Epithelial cell of proximal tubule (primary cell): Measurements from ENCODE around the gene PPP1R10. TPM values are rescaled to one million over a fixed set of nuclear protein-coding genes. Genes with fewer than 3 reads are reported as not detected.

Source experiments
- DNase-seq: peaks from one replicate; pipeline ENCODE4 v3.0.0-alpha.2; 2011; ENCODE audit warnings: low read depth
- H3K4me3 ChIP-seq: 2 replicates; pipeline ENCODE4 v1.5.1; 2011; ENCODE audit warnings: low read depth, mild to moderate bottlenecking, low read length
- total RNA-seq: library from RNA; depleted of rRNA; stranded (reverse); fragments of >200 nt; gene quantifications from 2 replicates; pipeline ENCODE4 v1.2.3, GENCODE V29; 2015
- TF ChIP-seq, protein P1 (sequence below): conservative IDR thresholded peaks from 2 replicates; pipeline ENCODE4 v1.5.1; 2012; ENCODE audit warnings: low read depth, mild to moderate bottlenecking, low read length

PPP1R10 gene
- total RNA-seq, 1 donor from 2014 or later, result 19.6 TPM

DNA sequence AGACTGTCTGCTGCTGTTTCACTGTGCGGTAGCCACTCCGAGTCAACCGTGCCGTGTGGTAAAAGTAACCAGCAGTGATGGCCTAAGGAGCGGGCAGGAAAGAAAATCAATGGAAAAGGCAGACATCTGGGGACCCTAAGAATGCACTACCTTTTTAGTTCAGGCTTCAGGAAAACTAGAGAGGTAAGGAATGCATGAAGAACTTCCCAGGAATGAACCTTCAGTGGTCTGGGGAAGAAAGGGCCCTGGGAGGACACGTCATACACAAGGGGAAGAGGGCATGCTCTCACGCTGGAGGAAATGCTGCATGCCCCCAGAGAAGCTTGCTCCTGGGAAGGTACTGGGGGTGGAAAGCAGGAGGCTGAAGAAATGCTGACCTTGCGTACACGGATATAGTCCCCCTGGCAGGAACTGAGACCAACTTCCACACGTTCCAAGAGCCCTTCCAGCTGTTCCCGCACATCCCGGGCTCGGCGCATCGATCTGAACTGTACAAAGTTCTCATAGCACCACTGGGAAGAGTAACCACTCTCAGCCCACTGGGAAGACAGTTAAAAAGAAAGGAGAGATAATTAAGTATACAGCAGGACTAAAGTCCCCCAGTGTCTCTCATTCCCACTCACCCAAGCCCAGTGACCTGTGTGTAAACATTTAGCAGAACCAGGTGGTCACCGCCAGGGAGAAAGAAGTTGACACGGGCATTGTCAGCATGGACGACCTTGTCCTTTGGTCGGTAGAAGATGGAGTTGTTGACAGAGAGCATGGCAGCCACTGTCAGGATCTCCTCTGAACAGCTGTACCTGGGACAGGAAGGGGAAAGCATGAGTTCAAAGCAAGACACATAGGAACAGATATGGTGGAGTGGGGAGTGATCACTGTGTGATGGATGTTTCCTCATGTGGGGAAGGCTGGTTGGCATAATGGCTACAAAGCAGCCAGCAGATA, 38.0 kb upstream of the PPP1R10 start:
- TF ChIP-seq, protein P1, sequence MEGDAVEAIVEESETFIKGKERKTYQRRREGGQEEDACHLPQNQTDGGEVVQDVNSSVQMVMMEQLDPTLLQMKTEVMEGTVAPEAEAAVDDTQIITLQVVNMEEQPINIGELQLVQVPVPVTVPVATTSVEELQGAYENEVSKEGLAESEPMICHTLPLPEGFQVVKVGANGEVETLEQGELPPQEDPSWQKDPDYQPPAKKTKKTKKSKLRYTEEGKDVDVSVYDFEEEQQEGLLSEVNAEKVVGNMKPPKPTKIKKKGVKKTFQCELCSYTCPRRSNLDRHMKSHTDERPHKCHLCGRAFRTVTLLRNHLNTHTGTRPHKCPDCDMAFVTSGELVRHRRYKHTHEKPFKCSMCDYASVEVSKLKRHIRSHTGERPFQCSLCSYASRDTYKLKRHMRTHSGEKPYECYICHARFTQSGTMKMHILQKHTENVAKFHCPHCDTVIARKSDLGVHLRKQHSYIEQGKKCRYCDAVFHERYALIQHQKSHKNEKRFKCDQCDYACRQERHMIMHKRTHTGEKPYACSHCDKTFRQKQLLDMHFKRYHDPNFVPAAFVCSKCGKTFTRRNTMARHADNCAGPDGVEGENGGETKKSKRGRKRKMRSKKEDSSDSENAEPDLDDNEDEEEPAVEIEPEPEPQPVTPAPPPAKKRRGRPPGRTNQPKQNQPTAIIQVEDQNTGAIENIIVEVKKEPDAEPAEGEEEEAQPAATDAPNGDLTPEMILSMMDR, result no peak
- no peak overlapping the region for H3K4me3 ChIP-seq
- no peak for DNase-seq

DNA sequence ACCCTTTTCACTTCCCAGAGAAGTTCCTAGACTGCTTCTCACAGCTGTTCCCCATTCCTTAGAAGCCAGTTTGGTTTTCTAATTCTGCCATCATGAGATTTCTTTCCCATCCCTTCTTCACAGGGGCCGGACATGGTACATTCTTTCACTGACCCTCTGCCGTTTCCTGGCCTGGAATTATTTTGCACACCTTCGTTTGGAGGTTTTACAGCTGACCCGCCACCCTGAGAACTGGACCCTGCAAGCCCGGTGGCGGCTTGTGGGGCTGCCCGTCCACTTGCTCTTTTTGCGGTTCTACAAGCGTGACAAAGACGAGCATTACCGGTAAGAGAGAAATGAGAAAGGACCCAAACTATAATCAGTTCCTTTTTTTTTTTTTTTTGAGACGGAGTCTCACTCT, 34.1 kb upstream of the PPP1R10 start:
- H3K4me3 ChIP-seq, result no peak overlapping the region
- DNase-seq, result no peak
- TF ChIP-seq, protein P1, result no peak

DNA sequence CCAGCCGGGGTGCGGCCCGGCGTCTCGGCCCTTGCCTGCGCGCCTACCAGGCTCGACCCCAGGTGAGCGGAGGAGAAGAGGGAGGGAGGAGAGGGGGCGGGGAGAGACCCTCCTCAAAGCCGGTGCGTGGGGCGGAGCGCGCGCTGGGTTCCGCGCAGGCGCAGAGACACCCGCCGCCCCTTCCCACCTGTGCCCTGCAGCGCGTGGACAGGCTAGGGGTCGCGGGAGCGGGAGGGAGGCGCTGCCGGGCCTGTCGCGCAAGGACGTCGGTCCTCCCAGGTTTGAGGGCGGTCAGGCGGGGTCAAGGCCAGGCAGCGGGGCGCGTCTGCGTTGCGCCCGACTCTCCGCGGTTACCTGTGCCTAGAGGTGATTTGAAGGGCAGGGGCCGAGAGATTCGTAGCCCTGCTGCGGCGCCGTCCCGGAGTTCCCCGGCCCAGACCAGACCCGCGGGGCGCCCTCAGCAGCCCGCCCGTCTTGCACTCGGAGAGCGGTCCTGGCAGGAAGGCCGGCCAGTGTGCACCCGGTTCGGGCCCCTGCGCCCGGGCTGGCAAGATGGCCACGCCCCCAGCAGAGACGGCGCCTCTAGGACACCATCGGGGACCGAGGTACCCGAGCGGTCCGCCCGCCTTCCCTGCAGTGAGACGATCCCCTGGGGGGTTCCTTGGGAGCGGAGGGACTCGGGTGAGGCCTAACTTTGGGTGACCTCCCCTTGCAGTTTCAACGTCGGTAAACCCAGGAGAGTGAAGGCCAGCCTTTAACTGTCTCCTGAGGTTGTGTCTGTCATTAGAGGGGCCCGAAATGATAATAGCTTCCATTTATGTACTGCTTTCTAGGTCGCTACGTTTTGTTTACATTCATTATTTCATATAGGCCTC, 30.4 kb upstream of the PPP1R10 start:
- peak overlapping the region; percentile 92 for H3K4me3 ChIP-seq
- DNase-seq, result no peak
- TF ChIP-seq, protein P1, result no peak

DNA sequence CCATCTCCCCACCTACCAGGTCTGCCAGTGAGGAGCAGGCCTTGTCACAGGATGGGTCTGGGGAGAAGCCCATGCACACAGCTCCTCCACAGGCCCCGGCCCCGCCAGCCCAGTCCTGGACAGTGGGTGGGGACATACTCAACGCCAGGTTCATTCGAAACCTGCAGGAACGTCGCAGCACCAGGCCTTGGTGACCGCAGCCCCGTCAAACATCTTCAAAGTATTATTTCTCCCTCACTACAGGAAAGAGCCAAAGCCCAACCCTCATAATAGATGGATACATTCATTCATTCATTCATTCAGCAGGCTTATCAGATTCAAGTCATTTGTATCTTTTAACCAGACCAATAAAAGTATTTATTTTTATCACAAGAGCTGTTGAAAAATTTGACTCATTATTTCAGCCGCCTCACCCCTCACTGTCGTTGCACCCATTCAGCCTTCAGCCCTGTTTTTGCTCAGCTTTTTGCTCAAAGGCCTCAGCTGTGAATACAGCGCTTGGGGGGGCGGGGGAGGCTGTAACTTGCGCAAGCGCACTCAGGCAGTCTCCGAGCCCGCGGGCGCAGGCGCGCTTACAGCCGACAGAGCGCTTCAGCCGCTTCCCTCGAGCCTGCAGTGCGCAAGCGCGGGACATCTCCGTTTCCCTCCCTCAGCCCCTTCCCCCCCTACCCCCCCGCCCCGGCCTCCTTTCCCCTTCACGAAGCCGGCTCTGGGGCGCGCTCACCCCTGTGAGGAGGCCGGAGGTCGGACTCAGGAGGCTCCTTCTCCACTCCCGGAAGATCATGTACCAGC, 29.6 kb upstream of the PPP1R10 start, which contains the start of gene C6orf136:
C6orf136 (plus strand) TSS at position 684 of the 792 bp plus-strand sequence; CDS start at position 783, 99 bp downstream.
- TF ChIP-seq, protein P1, result no peak
- H3K4me3 ChIP-seq, result peak within 1 kb of the TSS; percentile 92
- peak; percentile 26 for DNase-seq

DNA sequence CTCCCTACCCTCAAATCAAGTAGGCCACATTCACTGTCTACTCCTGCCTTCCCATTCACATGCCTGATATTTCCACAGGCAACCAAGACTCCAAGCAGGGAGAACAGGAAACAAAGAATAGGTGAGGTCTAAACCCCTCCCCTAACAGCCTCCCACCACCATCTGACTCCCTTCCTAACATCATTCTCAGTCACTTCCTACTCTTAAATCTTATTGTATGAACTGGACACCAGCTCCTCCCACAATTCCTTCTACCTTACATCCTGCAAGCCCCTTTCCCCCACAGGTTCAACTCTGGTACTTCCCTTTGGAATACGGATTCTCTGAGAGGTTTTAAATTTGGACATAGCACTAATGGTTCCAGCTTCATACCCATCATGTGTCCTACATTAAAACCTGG, 28.9 kb upstream of the PPP1R10 start:
- no peak for DNase-seq
- TF ChIP-seq, protein P1, result no peak
- H3K4me3 ChIP-seq, result peak overlapping the region; percentile 92

DNA sequence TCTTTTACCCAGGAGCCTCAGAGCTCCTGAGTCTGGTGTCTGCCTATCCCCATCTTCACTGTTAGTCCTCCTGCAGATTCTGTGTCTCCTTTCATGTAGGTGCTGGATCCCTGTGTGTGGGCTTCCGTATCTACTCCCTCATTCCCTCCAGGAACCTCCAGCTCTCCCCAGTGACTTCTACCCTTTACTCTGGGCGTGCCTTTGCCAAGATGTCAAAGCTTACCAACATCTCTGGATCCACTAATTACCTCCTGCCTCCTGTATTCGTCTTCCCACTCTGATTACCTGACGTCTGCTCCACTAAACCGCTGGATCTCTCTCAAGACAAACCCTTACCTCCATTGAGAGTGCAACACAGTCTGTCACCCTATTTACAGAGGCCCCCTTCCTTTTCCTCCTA, 27.7 kb upstream of the PPP1R10 start:
- no peak for DNase-seq
- no peak overlapping the region for H3K4me3 ChIP-seq
- TF ChIP-seq, protein P1, result no peak
